ENCODE data around the gene TPRA1.

Gene TPRA1

GRCh38 chr3:127628788-127629466 lies 38.4 kb upstream of the TPRA1 start, which contains the start of gene PODXL2:
Gene PODXL2 (plus strand): TSS chr3:127629185. CDS start chr3:127629220, 35 bp downstream.
- no peaks in the 10 kb centered on the region for H3K36me3 ChIP-seq
- intact Hi-C loops (cut with DNase I; ENCODE audit: low total_unique reads) = no loop called here
- no peaks in the 10 kb centered on the region for H3K9me3 ChIP-seq
- peaks cover 0 to 10% of the 10 kb centered on the region in 2 donors for H3K27me3 ChIP-seq
- H3K4me3 ChIP-seq = peak within 1 kb of the TSS; percentile 48 to 64
- no peak within 1 kb of the TSS for H3K27ac ChIP-seq
- DNase-seq = peak in 1 of 2 donors; percentile 36
- peaks cover 0 to 18% (median 11%) of the 10 kb centered on the region in 4 donors for H3K4me1 ChIP-seq
- no peak for TF ChIP-seq CTCF (IDR thresholded peaks at IDR 0.05)

DNA sequence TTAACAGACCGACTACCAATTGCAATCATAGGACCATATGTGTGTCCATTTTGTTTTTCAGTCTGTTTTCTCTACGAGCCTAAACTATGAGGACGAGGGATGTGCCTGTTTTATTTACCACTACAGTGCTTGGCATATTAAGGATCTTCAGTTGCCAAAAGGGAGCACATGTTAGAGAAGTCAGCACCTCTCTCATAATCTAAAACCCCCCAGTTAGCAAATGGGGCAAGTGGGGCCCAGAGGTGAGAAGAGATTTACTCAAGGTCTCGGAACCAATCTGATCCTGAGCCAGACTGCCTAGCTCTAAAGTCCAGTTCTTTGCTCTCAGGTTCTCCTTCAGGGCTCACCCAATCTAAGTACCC lies 37.9 kb upstream of the TPRA1 start:
- Histone ChIP-seq H3K36me3 (no peaks in the 10 kb centered on the region), H3K9me3 (no peaks in the 10 kb centered on the region), H3K27ac (no peak overlapping the region), H3K4me1 (peaks cover 0 to 18% (median 11%) of the 10 kb centered on the region in 4 donors), H3K27me3 (peaks cover 0 to 7% of the 10 kb centered on the region in 2 donors), H3K4me3 (peak overlapping the region in 1 of 2 donors; percentile 64)
- DNase-seq = no peak
- intact Hi-C loops (cut with DNase I; ENCODE audit: low total_unique reads) = no loop called here
- TF ChIP-seq CTCF (IDR thresholded peaks at IDR 0.05) = no peak

DNA sequence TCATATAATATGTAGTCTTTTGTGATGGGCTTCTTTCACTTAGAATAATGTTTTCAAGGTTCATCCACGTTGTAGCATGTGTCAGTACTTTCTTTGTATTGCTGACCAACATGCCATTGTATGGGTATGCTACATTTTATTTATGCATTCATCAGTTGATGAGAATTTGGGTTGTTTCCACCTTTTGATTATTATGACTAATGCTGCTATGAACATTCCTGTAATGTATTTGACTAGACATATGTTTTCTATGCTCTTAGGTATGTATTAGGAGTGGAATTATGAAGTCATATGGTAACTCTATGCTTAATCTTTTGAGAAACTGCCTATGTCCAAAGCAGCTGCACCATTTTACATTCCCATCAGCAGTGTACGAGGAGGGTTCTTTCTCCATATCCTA lies 35.3 kb upstream of the TPRA1 start:
- no peak for TF ChIP-seq CTCF (IDR thresholded peaks at IDR 0.05)
- Histone ChIP-seq H3K27me3 (no peaks in the 10 kb centered on the region), H3K4me1 (peaks cover 0 to 18% (median 11%) of the 10 kb centered on the region in 4 donors), H3K27ac (no peak overlapping the region), H3K36me3 (peaks cover 0 to 17% (median 0%) of the 10 kb centered on the region in 3 donors), H3K9me3 (no peaks in the 10 kb centered on the region), H3K4me3 (no peak overlapping the region)
- intact Hi-C loops (cut with DNase I; ENCODE audit: low total_unique reads) = no loop called here
- DNase-seq = no peak

- intact Hi-C loops (cut with DNase I; ENCODE audit: low total_unique reads) = no loop called here
- H3K4me1 ChIP-seq = peaks cover 0 to 4% (median 0%) of the 10 kb centered on the region in 4 donors
- no peaks in the 10 kb centered on the region for H3K9me3 ChIP-seq
- no peak for TF ChIP-seq CTCF (IDR thresholded peaks at IDR 0.05)
- H3K36me3 ChIP-seq = peaks cover 0 to 26% (median 0%) of the 10 kb centered on the region in 3 donors
- H3K4me3 ChIP-seq = no peak overlapping the region
- no peak for DNase-seq
- no peak overlapping the region for H3K27ac ChIP-seq
- no peaks in the 10 kb centered on the region for H3K27me3 ChIP-seq
Measured at GRCh38 chr3:127624063-127624462, 33.5 kb upstream of the TPRA1 start.

DNA sequence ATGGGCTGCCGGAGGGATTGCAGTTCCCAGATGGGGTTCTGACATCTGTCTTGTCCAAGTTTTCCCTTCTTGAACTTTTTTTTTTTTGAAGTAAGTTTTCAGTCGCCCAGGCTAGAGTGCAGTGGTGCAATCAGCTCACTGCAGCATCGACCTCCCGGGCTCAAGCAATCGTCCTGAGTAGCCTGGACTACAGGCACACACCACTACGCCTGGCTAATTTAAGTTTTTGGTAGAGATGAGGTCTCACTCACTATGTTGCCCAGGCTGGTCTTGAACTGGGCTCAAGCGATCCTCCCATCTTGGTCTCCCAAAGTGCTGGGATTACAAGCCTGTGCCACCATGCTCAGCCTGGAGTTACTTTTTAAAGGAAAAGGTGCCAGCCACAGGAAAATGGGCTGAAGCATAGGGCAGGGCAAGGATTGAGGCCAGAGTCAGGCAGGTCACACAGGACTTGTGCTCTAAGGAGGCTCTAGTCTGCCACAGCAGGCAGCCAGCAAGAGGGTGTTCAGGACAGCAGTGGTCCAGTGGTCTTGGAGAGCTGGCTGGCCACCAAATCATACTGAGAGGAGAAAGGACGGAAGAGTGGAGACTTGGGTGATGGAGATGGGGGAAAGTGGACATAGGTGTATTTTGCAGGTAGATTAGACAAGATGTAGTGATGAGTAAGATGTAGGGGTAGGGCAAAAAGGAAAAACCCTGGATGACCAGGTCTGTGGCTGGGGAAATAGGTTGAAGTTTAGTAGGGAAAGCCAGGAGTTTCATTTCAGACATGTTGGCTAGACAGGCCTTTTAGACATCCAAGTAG lies 32.4 kb upstream of the TPRA1 start:
- Histone ChIP-seq H3K4me3 (no peak overlapping the region), H3K36me3 (peaks cover 0 to 31% (median 0%) of the 10 kb centered on the region in 3 donors), H3K27me3 (no peaks in the 10 kb centered on the region), H3K9me3 (no peaks in the 10 kb centered on the region), H3K4me1 (no peaks in the 10 kb centered on the region), H3K27ac (no peak overlapping the region)
- intact Hi-C loops (cut with DNase I; ENCODE audit: low total_unique reads) = no loop called here
- no peak for TF ChIP-seq CTCF (IDR thresholded peaks at IDR 0.05)
- no peak for DNase-seq

Data from tibial artery (tissue), 4 donors.